ENCODE data around the gene ALDOA.
A peak's percentile ranks its signal among the peaks of the same experiment; 100 is the strongest.

The ALDOA gene

GRCh38 chr16:30046178-30046577 is 19.4 kb upstream of the ALDOA start:
- DNase-seq, result no peak

- no peak for DNase-seq
Observed at GRCh38 chr16:30046588-30046987, 19.0 kb upstream of the ALDOA start.

DNA sequence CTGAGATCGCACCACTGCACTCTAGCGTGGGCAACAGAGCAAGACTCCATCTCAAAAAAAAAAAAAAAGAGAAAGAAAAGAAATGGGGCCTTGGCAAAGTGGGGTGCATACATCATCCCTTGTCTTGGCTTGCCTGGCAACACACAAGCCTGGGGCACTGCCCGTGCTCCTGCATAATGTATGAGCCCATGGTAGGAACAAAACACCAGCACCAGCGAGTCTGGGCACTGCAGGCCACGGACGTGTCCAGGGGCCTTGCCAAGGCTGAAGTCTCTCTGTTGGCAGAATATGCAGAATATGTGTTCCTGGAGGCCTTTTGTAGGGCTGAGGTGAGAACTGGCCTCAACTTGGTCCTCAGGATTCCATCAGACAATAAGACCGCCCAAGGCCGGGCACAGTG is 15.7 kb upstream of the ALDOA start:
- no peak for DNase-seq

- DNase-seq, result no peak
Observed at GRCh38 chr16:30051518-30051917, 14.0 kb upstream of the ALDOA start.

DNA sequence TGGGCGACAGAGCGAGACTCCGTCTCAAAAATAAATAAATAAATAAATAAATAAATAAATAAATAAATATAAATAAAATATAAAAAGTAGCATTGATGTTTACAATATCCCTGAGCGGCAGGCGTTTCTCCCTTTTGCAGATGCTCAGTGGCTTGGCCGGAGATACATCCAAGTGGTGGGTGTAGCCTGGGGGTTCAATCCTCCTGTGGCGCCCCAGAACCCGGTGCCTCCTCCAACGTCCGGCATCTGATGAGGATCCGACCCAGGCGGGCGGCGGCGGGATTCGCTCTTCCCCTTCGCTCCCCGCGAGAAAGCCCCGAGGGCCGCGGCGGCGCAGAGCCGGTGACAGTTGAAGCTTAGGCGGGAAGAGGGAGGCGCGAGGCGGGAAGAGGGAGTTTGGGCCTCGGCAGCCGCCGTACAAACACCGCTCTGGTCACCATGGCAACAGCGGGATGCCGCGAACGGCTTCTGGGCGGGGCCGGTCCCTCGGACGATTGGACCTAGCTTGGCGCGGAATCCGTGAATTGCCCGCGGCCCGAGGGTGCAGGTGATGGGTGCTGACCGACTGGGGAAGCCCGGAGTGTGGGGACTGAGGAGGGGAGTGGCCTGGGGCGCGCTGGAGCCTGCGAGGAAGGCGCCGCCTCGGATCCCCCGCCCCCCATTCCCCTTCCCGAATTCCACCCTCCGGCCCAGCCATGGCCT is 12.7 kb upstream of the ALDOA start:
- peak; percentile 84 for DNase-seq

- no peak for DNase-seq
Observed at GRCh38 chr16:30053376-30054015, 12.1 kb upstream of the ALDOA start.

DNA sequence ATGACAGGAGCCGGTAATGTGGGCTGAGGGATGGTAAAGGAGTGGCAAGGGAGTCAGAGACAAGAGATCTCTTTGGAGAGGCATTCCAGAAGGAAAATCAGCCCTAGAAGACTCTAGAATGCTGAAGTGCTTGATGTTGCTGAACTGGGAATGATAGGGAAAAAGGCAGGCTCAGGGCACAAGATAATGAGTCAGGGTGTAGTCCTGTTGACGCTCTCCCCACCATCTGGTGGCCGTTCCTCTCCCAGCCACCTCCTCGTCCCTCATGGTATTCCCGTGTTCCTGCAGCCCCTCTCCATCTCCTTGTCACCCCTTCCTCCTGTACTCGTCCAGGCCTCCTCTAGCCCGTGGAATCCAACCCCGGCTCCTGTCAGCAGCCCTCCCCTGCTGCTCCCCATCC is 11.1 kb upstream of the ALDOA start:
- no peak for DNase-seq

DNA sequence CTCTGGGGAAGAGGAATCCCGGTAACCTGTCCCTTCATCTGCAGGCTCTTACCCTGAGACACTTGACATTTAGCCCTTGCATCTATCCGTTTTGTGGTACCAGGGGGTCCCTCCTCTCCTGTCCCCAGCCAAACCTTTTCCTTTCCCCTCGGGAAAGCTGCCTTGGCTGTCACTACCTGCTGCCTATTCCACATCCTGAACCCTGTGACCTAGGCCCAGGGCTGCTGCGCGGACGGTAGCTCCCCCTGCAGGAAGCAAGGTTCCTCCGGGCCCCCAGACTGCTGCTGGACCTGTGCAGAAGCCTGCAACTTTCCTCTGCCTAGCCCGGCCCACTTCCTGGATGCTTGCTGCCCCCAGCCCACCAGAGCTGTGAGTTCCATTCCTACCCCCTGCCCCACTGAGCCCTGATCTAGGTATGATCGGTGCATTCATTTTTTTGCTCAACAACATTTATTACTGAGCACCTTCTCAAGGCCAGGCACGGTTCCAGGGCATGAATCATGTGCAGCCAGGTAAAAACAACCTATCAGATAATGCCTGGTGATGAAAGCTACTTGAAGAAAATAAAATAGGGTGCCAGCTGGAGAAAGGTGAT is 10.5 kb upstream of the ALDOA start:
- DNase-seq, result no peak

DNA sequence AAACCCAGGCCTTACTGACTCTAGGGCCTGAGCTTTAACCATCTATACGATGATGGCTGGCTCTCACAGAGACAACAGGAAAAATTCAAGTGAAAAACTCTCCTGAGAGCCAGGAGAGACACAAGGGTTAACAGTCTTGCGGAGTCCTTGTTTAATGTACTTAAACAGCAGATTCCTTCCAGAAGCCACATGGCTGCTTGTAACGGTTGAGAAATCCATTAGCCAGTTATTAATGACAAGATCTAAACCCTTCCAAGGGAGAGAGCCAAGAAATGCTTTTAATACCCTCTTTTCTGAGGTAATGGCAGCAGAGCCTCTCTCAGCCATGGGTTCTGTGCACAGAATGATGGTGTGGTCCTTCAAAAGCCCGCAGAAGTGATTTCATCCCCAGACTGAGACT is 5.2 kb upstream of the ALDOA start:
- no peak for DNase-seq

DNA sequence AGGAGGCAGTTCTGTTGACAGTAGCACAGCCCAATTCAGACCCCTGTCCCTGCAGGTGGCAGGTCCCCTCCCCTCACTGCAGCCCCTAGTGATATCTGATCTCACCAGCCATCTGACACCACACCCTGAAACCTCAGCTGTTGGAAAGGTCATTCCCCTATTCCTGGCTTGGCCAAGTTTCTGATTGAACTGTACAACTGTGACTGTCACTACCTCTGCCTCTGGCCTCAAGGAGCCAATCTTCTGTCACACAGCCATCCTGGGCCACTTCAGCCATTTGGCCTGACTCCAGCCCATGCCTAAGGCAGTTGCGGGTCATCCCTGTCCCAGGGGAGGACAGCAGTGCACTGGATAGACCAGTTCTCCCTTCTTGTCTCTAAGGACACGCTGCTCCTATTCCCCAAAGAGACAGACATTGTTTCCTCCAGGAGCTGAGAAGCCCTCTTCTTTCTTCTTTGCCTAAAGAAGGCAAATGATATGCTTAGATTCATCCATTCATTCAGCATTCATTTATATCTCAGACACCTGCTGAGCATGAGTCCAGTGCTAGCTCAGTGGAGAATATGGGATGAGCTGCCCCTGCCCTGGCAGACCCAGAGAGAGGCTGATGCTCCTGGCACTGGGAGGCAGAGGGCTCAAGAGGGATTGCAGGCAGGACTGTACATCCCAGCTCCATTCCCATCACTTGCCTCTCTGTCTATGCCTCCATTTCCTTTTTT is 4.6 kb upstream of the ALDOA start:
- no peak for DNase-seq

DNA sequence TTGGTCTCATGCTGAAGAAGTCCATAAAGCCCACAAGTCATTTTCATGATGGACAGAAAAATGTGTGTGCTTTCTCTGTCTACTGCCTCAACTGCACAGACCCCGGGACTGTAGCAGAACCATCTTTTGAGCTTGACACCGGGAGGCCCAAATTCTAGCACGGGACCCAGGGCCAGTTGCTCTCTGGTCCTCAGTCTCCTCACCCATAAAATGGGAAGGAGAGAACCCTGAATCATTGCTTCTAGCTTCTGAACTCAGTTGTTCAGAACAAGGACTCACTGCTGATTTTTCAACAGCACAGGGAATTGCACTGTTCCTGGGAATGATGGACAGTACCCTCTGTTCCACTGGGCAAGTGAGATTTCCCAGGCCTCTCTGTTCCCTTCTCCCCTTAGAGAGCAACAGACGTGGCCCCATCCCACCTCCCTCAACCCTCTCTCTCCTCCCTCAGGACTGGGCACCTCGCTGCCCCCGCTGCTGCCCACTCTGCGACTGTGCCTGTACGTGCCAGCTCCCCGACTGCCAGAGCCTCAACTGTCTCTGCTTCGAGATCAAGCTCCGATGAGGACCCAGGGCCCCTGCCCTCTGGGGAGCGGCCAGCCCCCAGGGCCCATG is 2.2 kb upstream of the ALDOA start:
- no peak for DNase-seq

DNA sequence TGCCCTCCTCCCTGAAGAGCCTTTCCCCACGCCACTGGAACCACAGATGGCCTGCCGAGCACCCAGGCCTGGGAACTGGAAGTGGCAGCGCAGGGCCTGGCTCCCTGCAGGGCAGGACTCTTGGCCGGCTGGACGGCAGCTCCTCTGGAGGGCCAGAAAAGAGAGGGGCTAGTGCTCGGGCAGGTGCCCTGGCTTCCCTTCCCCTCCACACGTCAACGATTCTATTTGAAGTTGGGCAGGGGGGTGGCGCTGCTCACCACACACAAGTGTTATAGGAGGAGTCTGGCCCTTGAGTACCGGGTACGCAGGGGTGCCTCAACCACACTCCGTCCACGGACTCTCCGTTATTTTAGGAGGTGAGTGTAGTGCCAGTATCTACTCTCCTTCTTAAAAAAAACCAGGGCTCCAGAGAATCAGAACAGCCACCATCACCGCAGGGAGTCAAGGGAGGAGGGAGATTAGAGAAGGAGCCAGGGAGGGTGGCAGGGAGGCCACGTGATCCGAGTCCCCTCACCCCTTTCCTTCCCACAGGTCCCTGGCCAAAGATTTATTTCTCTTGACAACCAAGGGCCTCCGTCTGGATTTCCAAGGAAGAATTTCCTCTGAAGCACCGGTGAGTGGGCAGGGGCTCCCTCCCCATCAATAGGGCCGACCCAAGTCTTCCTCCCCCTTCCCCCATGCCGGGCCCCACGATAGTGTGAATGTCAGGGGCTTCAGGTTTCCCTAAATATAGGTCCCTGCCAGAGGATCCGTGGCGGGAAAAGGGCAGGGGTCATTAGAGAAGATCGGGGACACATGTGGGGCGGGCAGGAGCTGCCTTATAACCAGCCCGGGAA is 1.4 kb upstream of the ALDOA start:
- DNase-seq, result no peak

GRCh38 chr16:30064729-30065101 is 845 bp upstream of the ALDOA start:
- no peak for DNase-seq

DNA sequence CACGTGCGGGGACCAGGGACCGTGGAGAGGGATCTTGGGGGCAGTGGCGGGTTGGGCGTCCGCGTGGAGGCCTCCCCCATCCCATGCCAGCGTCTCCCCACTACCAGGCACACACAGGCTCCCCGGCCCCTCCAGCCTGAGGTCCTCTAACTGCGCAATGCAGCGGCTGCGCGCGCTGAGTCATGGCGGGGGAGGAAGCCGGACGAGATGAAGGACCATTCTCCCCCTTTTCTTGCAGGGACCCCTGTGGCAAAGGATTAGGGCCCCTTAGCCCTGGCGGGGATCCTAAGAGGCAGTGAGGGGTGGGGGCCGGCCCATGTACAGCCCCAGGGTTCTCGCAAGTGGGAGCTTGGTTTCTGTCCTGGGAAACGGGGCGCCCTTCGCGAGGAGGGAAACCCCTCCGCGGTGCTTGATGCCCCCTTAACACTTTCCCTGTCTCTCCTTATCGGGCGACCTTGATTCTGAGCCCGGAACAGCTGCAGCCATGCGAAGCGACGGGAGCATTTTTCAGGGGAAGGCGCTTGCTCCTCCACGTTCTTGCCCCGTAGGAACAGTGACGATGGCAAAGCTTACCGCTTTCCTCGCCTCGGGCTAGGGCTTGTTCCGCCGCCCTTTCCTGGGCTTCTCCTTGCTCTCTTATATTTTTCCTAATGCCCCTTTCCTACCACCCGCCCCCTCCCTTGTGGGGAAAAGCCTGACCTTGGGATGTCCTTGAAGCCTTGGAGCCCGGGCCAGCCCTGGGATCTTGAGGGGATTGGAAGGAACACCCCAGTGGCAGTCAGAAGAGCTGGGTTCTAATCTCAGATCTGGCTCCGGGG is 592 bp downstream of the ALDOA start:
- DNase-seq, result no peak

DNA sequence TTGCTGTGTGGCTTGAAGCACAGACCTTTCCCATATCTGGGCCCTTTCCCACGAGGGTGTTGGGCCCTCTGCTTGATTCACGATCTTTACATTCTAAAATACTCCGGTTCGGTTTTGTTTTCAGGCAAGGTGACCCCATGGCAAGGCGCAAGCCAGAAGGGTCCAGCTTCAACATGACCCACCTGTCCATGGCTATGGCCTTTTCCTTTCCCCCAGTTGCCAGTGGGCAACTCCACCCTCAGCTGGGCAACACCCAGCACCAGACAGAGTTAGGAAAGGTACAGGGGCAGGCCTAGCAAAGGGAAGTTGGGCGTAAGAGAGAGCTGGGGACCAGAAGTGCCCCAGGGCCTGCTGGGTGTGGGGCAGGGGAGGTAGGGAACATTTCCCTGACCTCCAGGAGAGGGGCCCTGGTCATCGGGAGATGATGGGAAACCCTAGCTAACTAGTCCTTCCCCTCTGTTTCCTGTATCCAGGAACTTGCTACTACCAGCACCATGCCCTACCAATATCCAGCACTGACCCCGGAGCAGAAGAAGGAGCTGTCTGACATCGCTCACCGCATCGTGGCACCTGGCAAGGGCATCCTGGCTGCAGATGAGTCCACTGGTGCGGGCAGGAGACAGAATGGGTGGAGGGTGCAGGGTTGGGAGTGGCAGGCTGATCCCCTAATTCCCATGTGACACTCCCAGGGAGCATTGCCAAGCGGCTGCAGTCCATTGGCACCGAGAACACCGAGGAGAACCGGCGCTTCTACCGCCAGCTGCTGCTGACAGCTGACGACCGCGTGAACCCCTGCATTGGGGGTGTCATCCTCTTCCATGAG is 1.4 kb downstream of the ALDOA start:
- DNase-seq, result no peak

DNA sequence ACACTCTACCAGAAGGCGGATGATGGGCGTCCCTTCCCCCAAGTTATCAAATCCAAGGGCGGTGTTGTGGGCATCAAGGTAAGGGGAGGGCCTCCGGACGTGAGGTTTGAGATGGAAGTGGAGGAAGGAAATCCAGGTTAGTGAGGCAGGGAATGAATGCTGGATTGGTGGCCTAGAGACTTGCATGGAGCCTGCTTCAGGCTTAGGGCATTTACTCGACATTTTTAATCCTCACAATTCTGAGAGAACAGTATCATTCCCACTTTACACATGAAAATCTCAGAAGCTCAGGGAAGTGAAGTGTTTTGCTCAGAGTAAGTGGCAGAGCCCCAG is 2.0 kb downstream of the ALDOA start:
- DNase-seq, result no peak

- DNase-seq, result no peak
Observed at GRCh38 chr16:30068333-30068732, 2.8 kb downstream of the ALDOA start.

- no peak for DNase-seq
Observed at GRCh38 chr16:30068750-30069610, 3.4 kb downstream of the ALDOA start.

DNA sequence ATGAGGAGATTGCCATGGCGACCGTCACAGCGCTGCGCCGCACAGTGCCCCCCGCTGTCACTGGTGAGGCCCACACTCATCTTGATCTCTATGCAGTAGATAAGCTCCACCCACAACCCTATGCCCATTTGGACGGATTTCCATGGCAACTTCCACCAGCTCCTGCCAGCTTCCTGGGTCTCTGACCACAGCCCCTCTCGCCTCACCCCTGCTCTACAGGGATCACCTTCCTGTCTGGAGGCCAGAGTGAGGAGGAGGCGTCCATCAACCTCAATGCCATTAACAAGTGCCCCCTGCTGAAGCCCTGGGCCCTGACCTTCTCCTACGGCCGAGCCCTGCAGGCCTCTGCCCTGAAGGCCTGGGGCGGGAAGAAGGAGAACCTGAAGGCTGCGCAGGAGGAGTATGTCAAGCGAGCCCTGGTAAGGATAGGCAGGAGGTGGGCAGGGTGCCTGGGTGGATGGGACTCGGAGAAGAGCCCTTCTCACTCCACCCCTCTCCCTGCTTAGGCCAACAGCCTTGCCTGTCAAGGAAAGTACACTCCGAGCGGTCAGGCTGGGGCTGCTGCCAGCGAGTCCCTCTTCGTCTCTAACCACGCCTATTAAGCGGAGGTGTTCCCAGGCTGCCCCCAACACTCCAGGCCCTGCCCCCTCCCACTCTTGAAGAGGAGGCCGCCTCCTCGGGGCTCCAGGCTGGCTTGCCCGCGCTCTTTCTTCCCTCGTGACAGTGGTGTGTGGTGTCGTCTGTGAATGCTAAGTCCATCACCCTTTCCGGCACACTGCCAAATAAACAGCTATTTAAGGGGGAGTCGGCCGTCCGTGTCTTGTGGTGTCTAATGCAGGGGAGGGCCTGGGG is 4.3 kb downstream of the ALDOA start:
- DNase-seq, result no peak
